Panc1 (cell line): ENCODE data around the gene ZNF236.

Experiments
- POLR2AphosphoS5 ChIP-seq: IDR thresholded peaks from 2 replicates; pipeline ENCODE4 v1.6.1; 2012; ENCODE audit warnings: mild to moderate bottlenecking, low read depth, low read length, moderate library complexity
- REST ChIP-seq, 2 experiments: IDR thresholded peaks; 2 replicates each; pipeline ENCODE4 v1.6.1; 2011 to 2012; ENCODE audit warnings: low read depth in 2 of 2, control low read depth in 1 of 2, low read length in 1 of 2, mild to moderate bottlenecking in 1 of 2, moderate library complexity in 1 of 2; ENCODE audit not compliant: insufficient read depth in 1 of 2
- TCF7L2 ChIP-seq: IDR thresholded peaks from 2 replicates; pipeline ENCODE4 v1.6.1; 2011; ENCODE audit warnings: mild to moderate bottlenecking, low read depth, low read length, inconsistent platforms
- TF ChIP-seq, protein P1 (sequence below): fragments of 450-650 bp; IDR thresholded peaks from 2 replicates; pipeline ENCODE4 v1.5.1; 2017; ENCODE audit warnings: mild to moderate bottlenecking

- TF ChIP-seq, protein P1, sequence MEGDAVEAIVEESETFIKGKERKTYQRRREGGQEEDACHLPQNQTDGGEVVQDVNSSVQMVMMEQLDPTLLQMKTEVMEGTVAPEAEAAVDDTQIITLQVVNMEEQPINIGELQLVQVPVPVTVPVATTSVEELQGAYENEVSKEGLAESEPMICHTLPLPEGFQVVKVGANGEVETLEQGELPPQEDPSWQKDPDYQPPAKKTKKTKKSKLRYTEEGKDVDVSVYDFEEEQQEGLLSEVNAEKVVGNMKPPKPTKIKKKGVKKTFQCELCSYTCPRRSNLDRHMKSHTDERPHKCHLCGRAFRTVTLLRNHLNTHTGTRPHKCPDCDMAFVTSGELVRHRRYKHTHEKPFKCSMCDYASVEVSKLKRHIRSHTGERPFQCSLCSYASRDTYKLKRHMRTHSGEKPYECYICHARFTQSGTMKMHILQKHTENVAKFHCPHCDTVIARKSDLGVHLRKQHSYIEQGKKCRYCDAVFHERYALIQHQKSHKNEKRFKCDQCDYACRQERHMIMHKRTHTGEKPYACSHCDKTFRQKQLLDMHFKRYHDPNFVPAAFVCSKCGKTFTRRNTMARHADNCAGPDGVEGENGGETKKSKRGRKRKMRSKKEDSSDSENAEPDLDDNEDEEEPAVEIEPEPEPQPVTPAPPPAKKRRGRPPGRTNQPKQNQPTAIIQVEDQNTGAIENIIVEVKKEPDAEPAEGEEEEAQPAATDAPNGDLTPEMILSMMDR = no peak
- TF ChIP-seq TCF7L2 (no peak), POLR2AphosphoS5 (no peak), REST (IDR thresholded peaks at IDR 0.05; ENCODE audit: insufficient read depth in 1 of 2, low read depth in 2 of 2, low read length in 1 of 2) (no peak)
Measured at GRCh38 chr18:77006305-77007175, 184.2 kb downstream of the ZNF236 start.
